ENCODE data around the gene VDAC1.
A peak's percentile ranks its signal among the peaks of the same experiment; 100 is the strongest.

The VDAC1 gene

DNA sequence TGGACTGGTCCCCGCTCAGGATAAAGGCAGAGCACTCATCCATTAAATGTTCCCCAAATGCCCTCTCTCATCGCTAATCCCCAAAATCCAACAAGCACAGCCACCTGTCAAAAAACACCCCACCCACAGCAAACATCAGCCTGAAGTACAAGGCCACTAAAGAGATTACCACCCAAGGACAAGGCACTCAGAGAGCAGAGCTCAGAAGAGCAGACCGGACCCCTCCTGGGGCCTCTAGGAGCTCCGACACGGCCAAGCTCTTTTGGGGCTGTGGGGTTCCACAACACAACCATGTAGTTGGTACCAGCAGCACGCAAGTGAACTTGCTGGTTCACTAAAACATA, 9.8 kb downstream of the VDAC1 start:
- peak overlapping the region; percentile 51 for H3K9ac ChIP-seq (ENCODE audit: low read length)
- DNase-seq = no peak
- H3K9me3 ChIP-seq (ENCODE audit: control insufficient read depth, low read length) = no peaks in the 10 kb centered on the region
- H3K18ac ChIP-seq (ENCODE audit: low read depth in 1 of 2, low read length in 2 of 2) = no peak overlapping the region
- no peak overlapping the region for H2AFZ ChIP-seq (ENCODE audit: low read depth, low read length)
- H2BK12ac ChIP-seq (ENCODE audit: low read length in 2 of 2) = no peak overlapping the region
- H3K79me1 ChIP-seq (replicated peaks; ENCODE audit: low read length, poor library complexity, severe bottlenecking) = peaks cover 6% of the 10 kb centered on the region
- H2BK15ac ChIP-seq (ENCODE audit: low read depth, poor library complexity, severe bottlenecking) = no peak overlapping the region
- H3K4ac ChIP-seq (ENCODE audit: low read depth in 1 of 2, low read length in 2 of 2) = no peak overlapping the region
- no peak overlapping the region for H3K14ac ChIP-seq (ENCODE audit: low read length in 2 of 2)
- no peaks in the 10 kb centered on the region for H3K27me3 ChIP-seq (ENCODE audit: control insufficient read depth in 1 of 2, insufficient read depth in 1 of 2, low read length in 2 of 2)
- no peak overlapping the region for H3K4me2 ChIP-seq (ENCODE audit: low read length, poor library complexity, severe bottlenecking)
- H4K8ac ChIP-seq (ENCODE audit: low read length) = no peak overlapping the region
- no peak overlapping the region for H2BK120ac ChIP-seq (ENCODE audit: low read depth, low read length)
- no peak overlapping the region for H4K91ac ChIP-seq (ENCODE audit: low read length)
- H3K36me3 ChIP-seq (ENCODE audit: control insufficient read depth in 1 of 2, insufficient read depth in 2 of 2, low read depth in 1 of 2, low read length in 2 of 2) = peaks cover 14 to 29% of the 10 kb centered on the region in 2 experiments
- H2AK5ac ChIP-seq (ENCODE audit: low read length, severe bottlenecking) = no peak overlapping the region
- no peak overlapping the region for H3K27ac ChIP-seq (ENCODE audit: low read length, poor library complexity, severe bottlenecking)
- H3K4me3 ChIP-seq (ENCODE audit: insufficient read depth in 1 of 2, low read depth in 1 of 2, low read length in 2 of 2) = peak overlapping the region in 1 of 2 experiments; percentile 49
- H3K23ac ChIP-seq (ENCODE audit: low read length in 2 of 2) = no peak overlapping the region
- 84% methylated on average over 6 of the region's 6 CpGs for WGBS
- no peak overlapping the region for H2BK5ac ChIP-seq (ENCODE audit: low read depth, low read length, poor library complexity, severe bottlenecking)
- peaks cover 28% of the 10 kb centered on the region for H3K4me1 ChIP-seq (ENCODE audit: control insufficient read depth, insufficient read depth, low read depth, low read length)

DNA sequence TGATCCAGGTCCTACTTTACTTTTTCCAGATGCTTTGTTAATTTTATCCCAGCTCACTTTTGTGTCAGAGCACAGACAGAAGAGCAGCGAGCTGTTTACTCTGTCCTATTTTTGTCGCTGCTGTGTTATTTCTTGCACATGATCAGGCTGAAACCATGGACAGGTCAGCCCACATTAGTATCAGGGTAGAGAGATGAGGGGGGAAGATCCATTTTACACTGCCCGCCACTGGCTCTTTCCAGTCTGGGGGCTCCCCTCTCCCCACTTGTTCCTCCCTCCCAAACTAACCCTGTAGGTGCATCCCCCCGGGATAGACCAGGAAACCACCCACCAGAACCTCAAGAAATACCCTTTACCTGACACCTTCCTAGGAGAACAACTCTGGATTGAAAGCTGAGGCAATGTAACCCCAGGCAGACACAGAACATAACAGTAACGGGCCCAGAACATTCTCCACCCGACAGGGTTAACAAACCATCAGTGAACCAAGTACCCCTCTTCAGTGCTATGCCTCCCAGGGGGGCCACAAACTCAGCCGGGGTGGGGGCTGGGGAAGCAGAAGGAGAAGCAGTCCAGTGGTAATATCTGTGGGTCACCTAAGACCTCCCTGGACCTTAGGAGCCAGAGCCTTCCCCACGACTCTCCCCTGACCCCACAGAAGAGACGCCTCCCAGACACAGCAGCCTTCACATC, 10.3 kb downstream of the VDAC1 start:
- Histone ChIP-seq H4K8ac (ENCODE audit: low read length) (no peak overlapping the region), H3K9me3 (ENCODE audit: control insufficient read depth, low read length) (no peaks in the 10 kb centered on the region), H2BK5ac (ENCODE audit: low read depth, low read length, poor library complexity, severe bottlenecking) (no peak overlapping the region), H3K23ac (ENCODE audit: low read length in 2 of 2) (no peak overlapping the region), H3K14ac (ENCODE audit: low read length in 2 of 2) (no peak overlapping the region), H3K4ac (ENCODE audit: low read depth in 1 of 2, low read length in 2 of 2) (no peak overlapping the region), H3K27ac (ENCODE audit: low read length, poor library complexity, severe bottlenecking) (no peak overlapping the region), H2BK120ac (ENCODE audit: low read depth, low read length) (no peak overlapping the region), H3K18ac (ENCODE audit: low read depth in 1 of 2, low read length in 2 of 2) (no peak overlapping the region), H3K36me3 (ENCODE audit: control insufficient read depth in 1 of 2, insufficient read depth in 2 of 2, low read depth in 1 of 2, low read length in 2 of 2) (peaks cover 16 to 30% of the 10 kb centered on the region in 2 experiments), H2AK5ac (ENCODE audit: low read length, severe bottlenecking) (no peak overlapping the region), H4K91ac (ENCODE audit: low read length) (no peak overlapping the region), H2AFZ (ENCODE audit: low read depth, low read length) (no peak overlapping the region), H2BK12ac (ENCODE audit: low read length in 2 of 2) (no peak overlapping the region), H3K9ac (ENCODE audit: low read length) (peak overlapping the region; percentile 6), H2BK15ac (ENCODE audit: low read depth, poor library complexity, severe bottlenecking) (no peak overlapping the region), H3K27me3 (ENCODE audit: control insufficient read depth in 1 of 2, insufficient read depth in 1 of 2, low read length in 2 of 2) (no peaks in the 10 kb centered on the region), H3K4me1 (ENCODE audit: control insufficient read depth, insufficient read depth, low read depth, low read length) (peaks cover 25% of the 10 kb centered on the region), H3K4me3 (ENCODE audit: insufficient read depth in 1 of 2, low read depth in 1 of 2, low read length in 2 of 2) (no peak overlapping the region), H3K4me2 (ENCODE audit: low read length, poor library complexity, severe bottlenecking) (no peak overlapping the region), H3K79me1 (replicated peaks; ENCODE audit: low read length, poor library complexity, severe bottlenecking) (peaks cover 7% of the 10 kb centered on the region)
- WGBS = 86% methylated on average over 8 of the region's 9 CpGs
- DNase-seq = no peak

DNA sequence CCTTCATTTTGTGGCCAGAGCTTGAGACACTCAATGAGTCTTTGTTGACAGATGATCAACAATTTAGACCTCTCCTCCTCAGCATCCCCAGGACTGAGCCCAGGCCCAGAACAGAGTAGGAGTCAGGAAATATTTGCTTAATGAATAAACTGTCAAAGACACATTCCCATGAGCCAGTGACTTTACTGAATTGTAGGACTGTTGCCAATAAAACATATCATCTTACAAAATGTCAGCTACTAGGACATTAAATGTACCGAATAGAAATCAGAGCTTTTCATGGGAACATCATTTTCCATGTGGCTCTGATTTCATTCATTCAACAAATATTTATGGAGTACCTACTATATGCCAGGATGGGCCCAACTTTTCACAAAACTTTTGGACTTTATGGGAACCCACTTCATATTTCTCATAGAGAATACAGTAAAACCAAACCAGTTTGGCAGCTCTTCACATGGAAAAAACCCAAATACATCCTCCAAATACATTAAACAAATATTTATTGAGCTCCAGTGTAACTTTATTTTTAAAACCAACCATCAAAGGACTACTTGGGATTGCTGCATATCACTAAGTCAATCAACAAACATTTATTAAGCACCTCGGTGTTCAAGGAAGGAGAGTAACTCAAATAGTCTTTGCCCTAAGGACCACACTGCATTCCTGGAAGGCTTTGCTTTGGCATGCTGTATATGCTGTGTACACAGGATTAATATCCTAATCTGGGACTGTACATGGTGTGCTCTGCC, 11.4 kb downstream of the VDAC1 start:
- Histone ChIP-seq H3K36me3 (ENCODE audit: control insufficient read depth in 1 of 2, insufficient read depth in 2 of 2, low read depth in 1 of 2, low read length in 2 of 2) (peaks cover 25 to 35% of the 10 kb centered on the region in 2 experiments), H3K4me2 (ENCODE audit: low read length, poor library complexity, severe bottlenecking) (no peak overlapping the region), H3K79me1 (replicated peaks; ENCODE audit: low read length, poor library complexity, severe bottlenecking) (peaks cover 11% of the 10 kb centered on the region), H3K4ac (ENCODE audit: low read depth in 1 of 2, low read length in 2 of 2) (no peak overlapping the region), H3K4me3 (ENCODE audit: insufficient read depth in 1 of 2, low read depth in 1 of 2, low read length in 2 of 2) (no peak overlapping the region), H3K18ac (ENCODE audit: low read depth in 1 of 2, low read length in 2 of 2) (no peak overlapping the region), H2AK5ac (ENCODE audit: low read length, severe bottlenecking) (no peak overlapping the region), H2BK120ac (ENCODE audit: low read depth, low read length) (no peak overlapping the region), H4K91ac (ENCODE audit: low read length) (no peak overlapping the region), H3K23ac (ENCODE audit: low read length in 2 of 2) (no peak overlapping the region), H3K9ac (ENCODE audit: low read length) (no peak overlapping the region), H3K14ac (ENCODE audit: low read length in 2 of 2) (no peak overlapping the region), H2BK15ac (ENCODE audit: low read depth, poor library complexity, severe bottlenecking) (no peak overlapping the region), H2AFZ (ENCODE audit: low read depth, low read length) (no peak overlapping the region), H2BK12ac (ENCODE audit: low read length in 2 of 2) (no peak overlapping the region), H3K27ac (ENCODE audit: low read length, poor library complexity, severe bottlenecking) (no peak overlapping the region), H4K8ac (ENCODE audit: low read length) (no peak overlapping the region), H3K27me3 (ENCODE audit: control insufficient read depth in 1 of 2, insufficient read depth in 1 of 2, low read length in 2 of 2) (no peaks in the 10 kb centered on the region), H3K9me3 (ENCODE audit: control insufficient read depth, low read length) (no peaks in the 10 kb centered on the region), H2BK5ac (ENCODE audit: low read depth, low read length, poor library complexity, severe bottlenecking) (no peak overlapping the region), H3K4me1 (ENCODE audit: control insufficient read depth, insufficient read depth, low read depth, low read length) (peaks cover 23% of the 10 kb centered on the region)
- no peak for DNase-seq
- 80% methylated on average over 2 of the region's 2 CpGs for WGBS

DNA sequence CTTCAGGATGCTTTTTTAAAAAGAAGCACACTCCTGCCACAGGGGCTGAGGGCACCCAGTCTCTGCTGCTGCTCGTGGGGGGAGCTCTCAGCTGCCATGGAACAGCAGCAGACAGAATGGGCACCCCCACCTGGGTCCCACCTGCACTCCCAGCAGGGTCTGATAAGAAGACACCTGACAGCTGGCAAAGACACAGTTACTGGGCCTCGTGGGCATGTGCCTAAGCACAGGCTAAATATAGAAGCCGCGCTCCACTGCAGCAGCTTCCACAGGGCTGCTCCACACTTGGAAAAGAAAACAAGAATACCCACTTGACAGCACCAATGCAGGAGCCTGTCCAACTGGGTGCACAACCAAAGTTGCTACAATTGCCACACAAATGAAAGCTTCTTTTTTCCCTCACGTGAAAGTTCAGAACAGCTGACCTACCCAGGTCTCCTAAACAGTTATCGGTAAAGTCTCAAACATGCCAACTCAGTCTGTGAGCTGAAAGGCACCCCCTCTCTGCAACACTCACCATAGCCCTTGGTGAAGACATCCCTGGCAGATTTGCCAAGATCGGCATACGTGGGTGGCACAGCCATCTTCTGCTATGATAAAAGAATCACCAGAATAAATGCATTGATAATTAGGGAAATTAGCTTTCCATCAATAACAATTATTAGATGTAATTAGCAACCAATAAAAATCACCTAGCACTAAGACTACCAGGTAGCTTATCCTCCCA, 12.2 kb downstream of the VDAC1 start:
- Histone ChIP-seq H3K23ac (ENCODE audit: low read length in 2 of 2) (no peak overlapping the region), H3K9ac (ENCODE audit: low read length) (no peak overlapping the region), H3K79me1 (replicated peaks; ENCODE audit: low read length, poor library complexity, severe bottlenecking) (peaks cover 11% of the 10 kb centered on the region), H4K8ac (ENCODE audit: low read length) (no peak overlapping the region), H3K4ac (ENCODE audit: low read depth in 1 of 2, low read length in 2 of 2) (no peak overlapping the region), H3K9me3 (ENCODE audit: control insufficient read depth, low read length) (no peaks in the 10 kb centered on the region), H2BK12ac (ENCODE audit: low read length in 2 of 2) (peak overlapping the region in 1 of 2 experiments; percentile 18), H3K4me3 (ENCODE audit: insufficient read depth in 1 of 2, low read depth in 1 of 2, low read length in 2 of 2) (no peak overlapping the region), H2AFZ (ENCODE audit: low read depth, low read length) (no peak overlapping the region), H2BK5ac (ENCODE audit: low read depth, low read length, poor library complexity, severe bottlenecking) (no peak overlapping the region), H2BK120ac (ENCODE audit: low read depth, low read length) (no peak overlapping the region), H3K36me3 (ENCODE audit: control insufficient read depth in 1 of 2, insufficient read depth in 2 of 2, low read depth in 1 of 2, low read length in 2 of 2) (peaks cover 28 to 42% of the 10 kb centered on the region in 2 experiments), H2AK5ac (ENCODE audit: low read length, severe bottlenecking) (no peak overlapping the region), H3K18ac (ENCODE audit: low read depth in 1 of 2, low read length in 2 of 2) (no peak overlapping the region), H2BK15ac (ENCODE audit: low read depth, poor library complexity, severe bottlenecking) (no peak overlapping the region), H3K14ac (ENCODE audit: low read length in 2 of 2) (no peak overlapping the region), H3K4me1 (ENCODE audit: control insufficient read depth, insufficient read depth, low read depth, low read length) (peaks cover 23% of the 10 kb centered on the region), H3K27ac (ENCODE audit: low read length, poor library complexity, severe bottlenecking) (no peak overlapping the region), H3K4me2 (ENCODE audit: low read length, poor library complexity, severe bottlenecking) (no peak overlapping the region), H4K91ac (ENCODE audit: low read length) (no peak overlapping the region), H3K27me3 (ENCODE audit: control insufficient read depth in 1 of 2, insufficient read depth in 1 of 2, low read length in 2 of 2) (no peaks in the 10 kb centered on the region)
- WGBS = 95% methylated on average over 6 of the region's 8 CpGs
- DNase-seq = no peak

Measured in mesenchymal stem cell (in vitro differentiated cells and primary cell).